Measurements from ENCODE around the gene JAKMIP1. TPM values are rescaled to one million over a fixed set of nuclear protein-coding genes. Genes with fewer than 3 reads are reported as not detected.
"Not testable (repeated sequence)": the region's sequence is repeated elsewhere in the genome, so short reads cannot be mapped to it uniquely, and the experiment has no call there.

The JAKMIP1 gene
- total RNA-seq, 1 donor from 2014 or later = not detected

GRCh38 chr4:6148506-6149205, 51.7 kb downstream of the JAKMIP1 start:
- no peak for DNase-seq (ENCODE audit: low read depth)

GRCh38 chr4:6147441-6147840, 52.9 kb downstream of the JAKMIP1 start:
- no peak for DNase-seq (ENCODE audit: low read depth)

GRCh38 chr4:6143603-6144181, 56.7 kb downstream of the JAKMIP1 start:
- DNase-seq (ENCODE audit: low read depth) = no peak

- no peak for DNase-seq (ENCODE audit: low read depth)
These were observed 57.3 kb downstream of the JAKMIP1 start for GRCh38 chr4:6142935-6143602.

GRCh38 chr4:6142511-6142910, 57.8 kb downstream of the JAKMIP1 start:
- no peak for DNase-seq (ENCODE audit: low read depth)

- no peak for DNase-seq (ENCODE audit: low read depth)
These were observed 58.8 kb downstream of the JAKMIP1 start for GRCh38 chr4:6141554-6141953.

GRCh38 chr4:6141021-6141420, 59.3 kb downstream of the JAKMIP1 start:
- not testable (repeated sequence) for DNase-seq (ENCODE audit: low read depth)

GRCh38 chr4:6137747-6138135, 62.6 kb downstream of the JAKMIP1 start:
- no peak for DNase-seq (ENCODE audit: low read depth)

- DNase-seq (ENCODE audit: low read depth) = no peak
These were observed 63.2 kb downstream of the JAKMIP1 start for GRCh38 chr4:6137027-6137746.

- peak; percentile 4 for DNase-seq (ENCODE audit: low read depth)
These were observed 65.6 kb downstream of the JAKMIP1 start for GRCh38 chr4:6134612-6135220.

GRCh38 chr4:6132716-6133115, 67.6 kb downstream of the JAKMIP1 start:
- no peak for DNase-seq (ENCODE audit: low read depth)

GRCh38 chr4:6128221-6128850, 72.0 kb downstream of the JAKMIP1 start:
- no peak for DNase-seq (ENCODE audit: low read depth)

GRCh38 chr4:6126971-6127745, 73.2 kb downstream of the JAKMIP1 start:
- no peak for DNase-seq (ENCODE audit: low read depth)

- DNase-seq (ENCODE audit: low read depth) = no peak
These were observed 75.2 kb downstream of the JAKMIP1 start for GRCh38 chr4:6125103-6125651.

GRCh38 chr4:6124386-6125102, 75.8 kb downstream of the JAKMIP1 start:
- DNase-seq (ENCODE audit: low read depth) = no peak

- no peak for DNase-seq (ENCODE audit: low read depth)
These were observed 76.4 kb downstream of the JAKMIP1 start for GRCh38 chr4:6123976-6124375.

- no peak for DNase-seq (ENCODE audit: low read depth)
These were observed 76.8 kb downstream of the JAKMIP1 start for GRCh38 chr4:6123541-6123940.

- no peak for DNase-seq (ENCODE audit: low read depth)
These were observed 77.2 kb downstream of the JAKMIP1 start for GRCh38 chr4:6123116-6123515.

- no peak for DNase-seq (ENCODE audit: low read depth)
These were observed 77.9 kb downstream of the JAKMIP1 start for GRCh38 chr4:6122496-6122895.

All from myocyte (in vitro differentiated cells).